NCI-H2107 (cell line): Measurements from ENCODE around the gene PIGO.

ENCODE experiments used
- DNase-seq: peaks from one replicate; lab custom pipeline; 2025; lab: John Stamatoyannopoulos, UW

The PIGO gene

GRCh38 chr9:35106343-35106730, 9.9 kb upstream of the PIGO start:
- DNase-seq, result no peak

- DNase-seq, result no peak
Observed at GRCh38 chr9:35105571-35106342, 9.4 kb upstream of the PIGO start.

GRCh38 chr9:35105126-35105525, 8.7 kb upstream of the PIGO start:
- no peak for DNase-seq

- no peak for DNase-seq
Observed at GRCh38 chr9:35104586-35104985, 8.2 kb upstream of the PIGO start.

GRCh38 chr9:35103660-35104191, 7.3 kb upstream of the PIGO start:
- no peak for DNase-seq

GRCh38 chr9:35102769-35103659, 6.6 kb upstream of the PIGO start, which contains the start of gene STOML2:
STOML2 (minus strand) TSS chr9:35103131; CDS start chr9:35103094, 37 bp downstream.
- peak; percentile 86 for DNase-seq

- no peak for DNase-seq
Observed at GRCh38 chr9:35102465-35102768, 6.0 kb upstream of the PIGO start.

GRCh38 chr9:35097573-35097972, 1.2 kb upstream of the PIGO start:
- no peak for DNase-seq

- no peak for DNase-seq
Observed at GRCh38 chr9:35091536-35091935, 4.9 kb downstream of the PIGO start.

GRCh38 chr9:35089434-35089833, 7.0 kb downstream of the PIGO start:
- no peak for DNase-seq

GRCh38 chr9:35085078-35085477, 11.3 kb downstream of the PIGO start:
- DNase-seq, result no peak

- DNase-seq, result peak; percentile 82
Observed at GRCh38 chr9:35079426-35080341, 16.7 kb downstream of the PIGO start, which contains the start of gene FANCG. FANCG (minus strand) TSS chr9:35079942; CDS start chr9:35079524, 418 bp downstream.

- no peak for DNase-seq
Observed at GRCh38 chr9:35079041-35079425, 17.4 kb downstream of the PIGO start.

- no peak for DNase-seq
Observed at GRCh38 chr9:35078066-35078465, 18.3 kb downstream of the PIGO start.

GRCh38 chr9:35076848-35077247, 19.5 kb downstream of the PIGO start:
- DNase-seq, result no peak

- DNase-seq, result no peak
Observed at GRCh38 chr9:35075358-35075757, 21.0 kb downstream of the PIGO start.

- DNase-seq, result no peak
Observed at GRCh38 chr9:35074791-35075190, 21.6 kb downstream of the PIGO start.

GRCh38 chr9:35074141-35074540, 22.2 kb downstream of the PIGO start:
- DNase-seq, result no peak

- no peak for DNase-seq
Observed at GRCh38 chr9:35073279-35073612, 23.1 kb downstream of the PIGO start.

- peak; percentile 98 for DNase-seq
Observed at GRCh38 chr9:35072461-35073278, 23.7 kb downstream of the PIGO start, which contains the start of gene VCP. VCP (minus strand) TSS chr9:35072625; CDS start chr9:35072353, 272 bp downstream.
